HT1080 (cell line): ENCODE data around the gene FERMT3. TPM values are rescaled to one million over a fixed set of nuclear protein-coding genes. Genes with fewer than 3 reads are reported as not detected.
A peak's percentile ranks its signal among the peaks of the same experiment; 100 is the strongest.

Experiments
- DNase-seq: peaks from one replicate; pipeline ENCODE4 v3.0.0-alpha.2; 2015; ENCODE audit warnings: low read depth
- total RNA-seq: library from RNA; depleted of rRNA; stranded (reverse); fragments of >200 nt; shearing (Covaris generic); gene quantifications from 2 replicates; pipeline ENCODE4 v1.2.3, GENCODE V29; 2014

FERMT3 gene
- total RNA-seq, 1 experiment from 2014 or later, result 2.0 TPM

DNA sequence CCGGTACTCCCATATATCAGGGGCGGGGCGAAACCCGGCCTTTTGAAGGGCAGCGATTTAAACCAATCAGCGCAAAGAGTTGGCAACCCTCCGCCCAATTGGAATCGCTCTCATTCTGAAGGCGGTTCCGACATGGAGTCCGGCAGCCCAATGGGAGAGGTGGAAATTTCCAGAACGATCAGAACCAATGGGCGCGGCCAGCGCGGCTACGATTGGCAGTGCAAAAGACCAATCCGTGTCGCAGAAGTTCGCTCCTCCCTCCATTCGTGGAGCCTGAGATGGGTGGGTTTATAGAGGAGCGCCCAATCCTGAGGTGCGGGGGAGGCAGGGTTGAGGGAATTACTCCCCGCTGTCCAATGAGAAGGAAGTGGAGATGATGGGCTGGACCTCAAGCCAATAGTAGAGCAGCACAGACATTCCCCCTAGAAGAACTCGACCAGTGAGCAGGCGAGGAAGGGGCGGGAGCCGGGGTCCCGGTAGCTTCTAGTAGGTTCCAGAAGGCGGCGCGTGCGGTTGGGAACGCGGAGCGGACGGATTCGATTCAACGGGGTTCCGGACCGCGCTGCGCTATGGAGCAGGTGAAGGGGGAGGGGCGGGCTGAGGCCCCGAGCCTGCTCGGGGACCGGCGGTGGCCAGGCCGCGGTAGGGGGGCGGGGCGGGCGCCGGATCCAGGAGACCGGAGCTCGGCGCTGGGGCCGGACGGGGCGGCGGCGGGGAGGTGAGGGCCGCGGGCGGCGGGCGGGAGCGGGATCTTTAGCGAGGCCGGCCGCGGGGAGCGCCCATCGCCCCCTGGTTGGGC lies 20.6 kb upstream of the FERMT3 start, which contains the start of gene STIP1:
TSS of gene STIP1 (plus strand) at position 479 of the 799 bp plus-strand sequence. CDS start at position 570, 91 bp downstream.
- peak; percentile 100 for DNase-seq

DNA sequence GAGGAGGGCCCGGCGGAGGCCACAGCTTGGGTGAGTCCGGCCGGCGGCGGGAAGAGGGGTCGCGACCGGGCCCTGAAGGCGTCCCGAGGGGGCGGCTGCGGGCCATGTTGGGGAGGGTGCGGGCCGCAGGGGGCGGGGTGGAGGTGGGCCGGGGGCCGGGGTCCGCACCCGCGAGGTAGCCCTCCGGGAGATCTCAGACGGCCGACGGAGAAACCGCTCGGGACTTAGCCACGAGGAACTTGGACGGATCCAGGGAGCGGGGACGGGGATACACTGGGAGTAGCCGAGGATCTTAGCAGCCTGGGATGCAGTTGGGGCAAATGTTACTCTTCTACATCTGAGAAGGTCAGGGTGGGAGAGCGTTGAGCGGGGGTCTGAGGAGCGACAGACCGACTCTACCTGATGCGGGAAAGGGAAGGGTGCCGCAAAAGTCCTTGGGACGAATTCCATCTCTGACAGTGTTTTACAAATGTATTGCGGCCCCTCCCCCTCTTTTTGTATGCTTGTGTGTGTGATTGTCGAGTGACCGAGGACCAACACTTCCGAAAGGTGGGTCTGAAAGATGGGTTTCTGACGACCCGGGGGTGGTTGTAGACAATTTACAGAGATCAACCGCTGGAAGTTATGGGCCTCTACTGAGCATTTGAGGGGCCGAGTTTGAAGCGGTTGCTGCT lies 19.9 kb upstream of the FERMT3 start:
- DNase-seq, result no peak

DNA sequence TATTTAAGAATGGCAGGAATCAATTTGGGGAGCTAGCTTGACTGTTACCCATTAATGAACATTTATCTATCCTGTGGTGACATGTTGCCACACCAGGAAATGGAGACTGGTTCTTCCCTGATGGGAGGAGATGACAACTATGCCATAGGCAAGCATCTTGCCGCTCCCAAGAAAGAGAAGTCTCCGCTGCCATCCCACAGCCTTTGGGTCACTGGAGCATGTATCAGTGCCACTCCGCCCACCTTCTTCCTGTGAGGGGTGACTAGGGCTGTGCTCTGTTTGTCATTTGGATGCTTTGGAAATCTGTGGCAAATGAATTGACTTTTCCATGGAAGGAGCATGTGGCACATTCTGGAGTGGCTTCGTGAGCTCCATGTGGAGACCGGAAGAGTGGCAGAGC lies 14.1 kb upstream of the FERMT3 start:
- DNase-seq, result no peak

DNA sequence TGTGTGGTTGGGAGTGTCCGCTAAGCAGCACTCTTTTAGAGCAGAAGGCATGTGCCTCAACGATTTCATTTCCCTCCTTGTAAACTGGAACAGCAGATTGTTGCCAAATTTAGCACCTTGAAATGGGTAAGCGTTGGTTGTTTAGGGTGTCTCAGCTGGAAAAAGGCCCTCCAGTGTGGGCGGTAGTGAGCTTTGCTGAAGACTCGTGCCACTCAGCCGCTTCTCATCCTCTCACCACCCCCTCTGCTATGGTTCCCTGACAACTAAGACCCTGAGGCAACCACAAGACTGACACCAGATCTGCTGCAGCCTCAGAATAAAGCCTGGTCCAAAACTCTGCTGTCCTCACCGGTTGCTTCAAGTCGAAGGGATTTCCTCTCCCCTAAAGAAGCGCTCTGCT lies 9.9 kb upstream of the FERMT3 start:
- DNase-seq, result no peak

DNA sequence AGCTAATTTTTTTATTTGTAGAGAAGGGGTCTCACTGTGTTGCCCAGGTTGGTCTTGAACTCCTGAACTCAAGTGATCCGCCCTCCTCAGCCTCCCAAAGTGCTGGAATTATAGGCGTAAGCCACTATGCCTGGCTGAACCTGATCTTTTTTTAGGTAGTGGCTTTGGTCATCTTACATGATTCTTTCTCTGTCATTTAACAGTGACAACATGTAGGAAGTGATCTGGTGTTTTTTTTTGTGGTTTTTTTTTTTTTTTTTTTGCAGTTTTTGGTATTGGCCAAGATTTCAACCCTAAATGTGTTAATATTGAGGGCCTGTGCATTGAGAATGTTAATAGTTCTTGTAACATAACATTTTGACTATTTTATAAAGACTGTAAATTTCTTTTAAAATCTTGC lies 8.0 kb upstream of the FERMT3 start:
- no peak for DNase-seq

DNA sequence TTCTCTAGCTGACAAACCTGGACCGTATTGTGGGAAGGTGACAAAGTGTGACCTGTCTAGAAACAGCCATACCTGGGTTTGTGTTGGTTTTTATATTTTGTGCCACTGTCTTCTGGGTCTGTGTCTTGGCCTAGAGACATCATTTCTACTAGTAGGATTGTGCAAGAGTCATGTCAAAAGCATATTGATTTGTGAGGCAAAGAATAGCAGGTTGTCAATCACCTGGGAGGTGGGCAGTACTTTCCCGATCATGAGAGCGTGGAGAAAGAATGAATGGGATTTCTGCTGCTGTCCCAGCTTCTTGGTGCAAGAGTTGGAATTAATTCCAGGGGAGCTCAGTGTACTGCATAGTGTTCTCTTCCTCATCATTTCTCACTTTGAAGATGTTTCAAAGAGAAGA lies 5.0 kb upstream of the FERMT3 start:
- DNase-seq, result no peak

DNA sequence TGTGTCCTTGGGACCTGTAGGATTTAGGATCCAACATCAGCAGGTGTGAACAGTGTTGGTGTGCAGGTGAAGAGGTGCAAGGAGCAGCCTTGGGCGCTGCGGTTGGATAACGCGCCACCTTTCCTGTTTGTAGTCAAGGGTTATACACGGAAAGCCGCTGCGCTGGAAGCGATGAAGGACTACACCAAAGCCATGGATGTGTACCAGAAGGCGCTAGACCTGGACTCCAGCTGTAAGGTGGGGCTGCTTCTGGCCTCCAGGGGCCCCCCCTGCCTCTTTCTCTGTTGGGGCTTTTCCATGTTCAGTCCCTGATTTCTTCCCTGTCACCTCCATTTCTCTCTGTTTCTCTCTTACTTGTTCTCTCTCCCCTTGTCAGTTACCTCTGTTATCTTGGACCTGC lies 3.5 kb upstream of the FERMT3 start:
- no peak for DNase-seq

DNA sequence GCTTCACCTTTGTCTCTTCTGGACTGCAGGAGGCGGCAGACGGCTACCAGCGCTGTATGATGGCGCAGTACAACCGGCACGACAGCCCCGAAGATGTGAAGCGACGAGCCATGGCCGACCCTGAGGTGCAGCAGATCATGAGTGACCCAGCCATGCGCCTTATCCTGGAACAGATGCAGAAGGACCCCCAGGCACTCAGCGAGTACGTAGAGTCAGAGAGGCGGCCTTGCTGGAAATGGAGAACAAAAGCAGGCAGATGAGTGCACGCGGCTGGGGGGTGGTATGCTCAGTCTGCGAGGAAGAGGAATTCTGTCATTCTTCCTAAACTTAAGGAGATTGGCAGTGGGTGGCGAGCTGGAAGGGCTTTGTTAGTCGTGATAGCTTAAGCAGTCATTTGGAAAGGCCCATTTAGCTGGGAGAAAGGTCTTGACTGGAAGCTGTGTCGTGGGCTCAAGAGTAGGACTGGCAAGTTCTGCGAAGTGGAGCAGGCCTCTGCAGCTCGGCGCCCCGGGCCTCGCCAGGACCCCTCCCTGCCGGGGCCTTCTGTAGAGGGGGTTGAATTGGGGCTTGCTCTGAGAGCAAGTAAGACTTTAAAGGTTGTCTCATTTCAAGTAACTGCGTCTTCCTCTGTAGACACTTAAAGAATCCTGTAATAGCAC lies 3.0 kb upstream of the FERMT3 start:
- no peak for DNase-seq

DNA sequence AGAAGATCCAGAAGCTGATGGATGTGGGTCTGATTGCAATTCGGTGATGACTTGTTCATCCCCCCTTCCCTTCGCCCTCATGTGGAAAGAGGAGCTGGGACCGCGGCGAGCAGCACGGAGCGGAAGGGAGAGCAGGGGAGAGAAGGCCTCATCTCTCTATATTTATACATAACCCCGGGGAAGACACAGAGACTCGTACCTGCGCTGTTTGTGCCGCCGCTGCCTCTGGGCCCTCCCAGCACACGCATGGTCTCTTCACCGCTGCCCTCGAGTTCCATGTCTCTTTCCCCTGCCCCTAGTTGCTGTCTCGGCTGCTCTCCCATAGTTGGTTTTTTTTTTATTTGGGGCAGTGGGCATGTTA lies 2.5 kb upstream of the FERMT3 start:
- DNase-seq, result no peak

DNA sequence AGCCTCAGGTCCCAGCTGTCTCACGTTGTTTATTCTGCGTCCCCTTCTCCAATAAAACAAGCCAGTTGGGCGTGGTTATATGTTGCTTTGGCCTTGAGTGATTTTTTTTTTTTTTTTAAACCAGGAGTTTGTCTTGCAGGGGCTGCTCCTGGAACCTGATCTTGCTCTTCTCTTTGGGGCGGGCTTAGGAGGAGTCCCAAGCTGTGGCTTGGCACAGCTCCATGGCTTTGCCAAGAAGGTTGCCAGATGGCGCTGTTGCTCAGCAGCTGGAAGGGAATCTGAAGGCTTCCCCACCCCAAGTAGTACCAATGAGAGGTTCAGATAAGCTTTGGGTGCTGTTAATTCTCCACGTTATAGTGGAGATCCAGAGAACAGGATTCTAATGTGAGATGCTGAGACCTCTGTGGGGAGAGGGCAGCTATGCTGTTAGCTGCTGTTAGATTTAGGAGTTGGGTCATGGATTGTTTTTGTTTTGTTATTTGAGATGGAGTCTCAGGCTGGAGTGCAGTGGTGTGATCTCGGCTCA lies 2.0 kb upstream of the FERMT3 start:
- peak; percentile 93 for DNase-seq

DNA sequence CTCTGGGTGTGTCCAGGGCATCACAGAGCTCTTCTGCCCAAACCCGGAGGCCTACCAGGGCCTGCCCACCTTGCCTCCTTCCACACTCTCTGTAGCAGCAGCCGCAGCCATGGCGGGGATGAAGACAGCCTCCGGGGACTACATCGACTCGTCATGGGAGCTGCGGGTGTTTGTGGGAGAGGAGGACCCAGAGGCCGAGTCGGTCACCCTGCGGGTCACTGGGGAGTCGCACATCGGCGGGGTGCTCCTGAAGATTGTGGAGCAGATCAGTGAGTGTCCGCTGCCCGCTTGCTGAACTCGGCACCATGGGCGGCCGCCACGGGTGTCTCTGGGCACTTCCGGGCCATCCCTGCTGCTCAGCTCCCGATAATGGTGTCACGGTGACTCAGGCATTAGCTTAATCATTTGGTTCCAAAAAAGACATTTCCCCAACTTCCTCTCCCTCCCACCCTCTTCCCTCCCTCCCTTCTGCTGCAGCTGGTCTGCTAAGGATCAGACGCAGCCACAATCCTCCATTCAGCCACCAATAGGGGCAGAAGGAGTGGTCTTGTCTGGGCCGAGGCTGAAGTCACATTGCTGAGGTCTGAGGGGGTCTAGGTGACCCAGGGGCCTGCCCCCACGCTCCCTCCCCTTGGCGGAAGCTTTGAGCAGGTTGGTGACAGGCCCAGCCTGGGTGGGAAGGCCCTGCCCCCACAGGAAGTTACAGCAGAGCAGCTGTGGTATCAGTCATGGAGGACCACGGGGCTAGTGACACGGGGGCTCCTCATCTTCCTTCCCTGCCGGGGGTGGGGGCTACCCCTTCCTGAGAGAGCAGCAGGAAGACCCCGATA lies 950 bp downstream of the FERMT3 start:
- peak; percentile 72 for DNase-seq

DNA sequence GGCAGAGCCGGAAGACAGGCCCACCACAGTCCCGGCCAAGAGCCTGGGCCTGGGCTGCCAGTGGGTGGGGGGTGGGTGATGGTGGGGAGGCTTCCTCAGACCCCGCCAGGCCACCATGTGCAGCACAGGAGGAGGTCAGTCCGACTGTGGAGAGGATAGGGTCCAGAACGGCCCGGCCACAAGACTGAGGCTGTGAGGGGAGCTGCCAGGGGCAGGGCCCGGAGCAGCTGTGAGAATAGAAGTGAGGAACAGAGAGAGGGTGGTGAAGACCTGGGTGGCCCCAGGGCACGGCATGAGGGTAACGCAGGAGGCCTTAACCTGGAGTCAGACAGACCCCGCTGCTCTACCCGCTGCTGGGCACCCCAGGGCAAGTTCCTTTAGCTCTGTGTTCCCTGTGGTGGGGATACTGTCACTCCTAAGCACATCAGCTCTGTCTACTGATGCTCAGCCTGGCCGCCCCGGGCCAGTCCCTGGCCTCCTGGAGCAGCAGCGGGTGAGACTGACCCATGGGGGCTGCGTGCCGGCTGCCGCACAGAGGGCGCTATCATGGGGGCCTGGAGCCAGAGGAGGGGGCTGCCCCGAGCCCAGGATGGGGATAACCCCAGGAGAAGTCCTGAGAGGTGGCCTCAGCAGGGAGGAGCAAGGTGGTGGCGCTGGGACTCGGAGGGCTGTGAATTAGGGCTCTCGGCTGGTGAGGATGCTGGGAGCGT lies 1.7 kb downstream of the FERMT3 start:
- DNase-seq, result no peak

DNA sequence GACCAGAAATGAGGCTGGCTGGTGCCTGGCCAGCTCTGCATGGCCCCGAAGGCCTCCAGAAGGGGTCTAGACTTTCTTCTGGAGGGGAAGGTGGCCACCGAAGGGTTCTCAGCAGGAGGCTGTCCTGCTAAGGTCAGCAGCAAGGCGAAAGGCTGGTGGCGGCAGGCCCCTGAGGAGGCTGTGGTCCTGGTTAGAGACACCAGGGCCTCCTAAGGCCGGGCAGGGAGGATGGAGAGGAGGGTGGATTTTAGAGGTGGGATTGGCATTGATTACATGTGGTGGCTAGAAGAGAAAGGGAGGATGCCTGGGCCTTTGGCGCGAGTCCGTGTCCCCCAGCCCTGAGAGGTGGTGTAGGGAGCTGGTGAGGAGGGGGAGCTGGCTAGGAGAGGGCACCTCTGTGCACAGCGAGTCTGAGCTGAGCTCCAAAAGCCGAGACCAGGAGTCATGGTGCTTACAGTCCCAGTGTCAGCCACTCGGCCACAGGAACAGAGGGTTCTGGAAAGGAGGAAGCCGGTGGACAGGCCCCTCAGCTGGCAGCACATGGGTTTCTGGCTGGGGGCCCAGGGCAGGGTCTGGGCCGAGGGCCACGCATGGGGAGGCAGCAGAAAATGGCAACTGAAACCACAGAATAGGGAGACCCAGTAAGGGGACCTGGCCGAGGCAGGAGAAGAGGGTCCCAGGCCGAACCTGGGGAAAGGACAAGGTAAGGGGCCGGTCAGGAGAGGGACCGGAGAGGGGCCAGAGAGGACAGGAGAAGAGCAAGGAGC lies 2.5 kb downstream of the FERMT3 start:
- DNase-seq, result no peak

DNA sequence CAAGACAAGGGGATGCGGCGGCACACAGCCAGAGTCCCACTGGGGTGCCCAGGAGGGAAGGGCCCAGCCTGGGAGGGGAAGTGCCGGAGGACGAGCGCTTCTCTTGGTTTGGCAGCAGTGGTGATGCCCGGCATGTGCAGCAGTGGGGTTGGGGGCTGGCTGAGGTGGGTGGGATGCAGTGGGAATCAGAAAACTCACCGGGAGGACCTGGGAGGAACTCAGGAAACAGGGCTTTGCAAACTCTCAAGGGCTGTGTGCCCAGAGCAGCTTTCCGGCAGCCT lies 3.0 kb downstream of the FERMT3 start:
- DNase-seq, result no peak

DNA sequence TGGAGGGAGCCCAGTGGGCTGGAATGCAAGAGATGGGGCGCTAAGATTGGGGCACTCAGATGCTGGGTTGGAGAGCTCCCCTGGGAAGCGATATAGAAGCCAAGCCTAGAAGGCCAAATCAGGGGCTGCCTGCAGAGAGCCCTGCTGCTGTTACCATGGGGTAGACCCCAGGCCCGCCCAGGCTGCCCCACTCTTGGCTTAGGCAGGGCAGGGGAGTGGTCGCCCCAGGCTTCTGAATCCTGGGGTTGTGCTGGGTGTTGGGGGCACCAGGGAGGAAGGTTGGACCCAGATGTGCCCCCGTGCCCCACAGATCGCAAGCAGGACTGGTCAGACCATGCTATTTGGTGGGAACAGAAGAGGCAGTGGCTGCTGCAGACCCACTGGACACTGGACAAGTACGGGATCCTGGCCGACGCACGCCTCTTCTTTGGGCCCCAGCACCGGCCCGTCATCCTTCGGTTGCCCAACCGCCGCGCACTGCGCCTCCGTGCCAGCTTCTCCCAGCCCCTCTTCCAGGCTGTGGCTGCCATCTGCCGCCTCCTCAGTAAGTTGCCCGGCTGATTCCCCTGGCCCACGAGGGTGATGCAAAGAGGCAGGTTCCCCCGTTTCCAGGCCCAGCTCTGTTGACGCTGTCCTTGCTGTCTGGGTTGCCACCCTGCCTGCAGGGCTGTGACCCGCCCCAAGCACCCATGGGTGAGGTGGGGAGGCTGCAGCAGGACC lies 3.9 kb downstream of the FERMT3 start:
- DNase-seq, result no peak

DNA sequence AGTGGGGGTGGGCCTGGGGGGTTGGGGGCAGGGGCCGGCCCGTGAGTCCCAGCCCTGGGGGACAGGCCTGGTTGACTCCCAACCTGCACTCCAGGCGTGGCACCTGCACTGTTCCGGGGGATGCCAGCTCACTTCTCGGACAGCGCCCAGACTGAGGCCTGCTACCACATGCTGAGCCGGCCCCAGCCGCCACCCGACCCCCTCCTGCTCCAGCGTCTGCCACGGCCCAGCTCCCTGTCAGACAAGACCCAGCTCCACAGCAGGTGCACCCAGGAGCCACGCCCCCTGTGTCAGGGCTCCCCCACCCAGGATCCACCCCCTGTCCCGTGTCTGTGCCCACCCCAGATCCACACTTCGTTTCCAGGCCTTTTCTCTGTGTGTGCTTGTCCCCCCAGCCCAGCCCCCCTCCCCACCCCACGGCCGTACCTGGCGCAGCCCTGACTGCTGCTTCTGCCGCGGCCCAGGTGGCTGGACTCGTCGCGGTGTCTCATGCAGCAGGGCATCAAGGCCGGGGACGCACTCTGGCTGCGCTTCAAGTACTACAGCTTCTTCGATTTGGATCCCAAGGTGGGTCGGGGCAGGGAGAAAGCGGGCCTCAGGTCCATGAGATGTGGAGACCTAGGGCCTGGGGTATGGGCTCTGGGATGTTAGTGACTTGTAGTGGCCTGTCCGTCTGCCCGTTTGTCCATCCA lies 4.8 kb downstream of the FERMT3 start:
- no peak for DNase-seq

DNA sequence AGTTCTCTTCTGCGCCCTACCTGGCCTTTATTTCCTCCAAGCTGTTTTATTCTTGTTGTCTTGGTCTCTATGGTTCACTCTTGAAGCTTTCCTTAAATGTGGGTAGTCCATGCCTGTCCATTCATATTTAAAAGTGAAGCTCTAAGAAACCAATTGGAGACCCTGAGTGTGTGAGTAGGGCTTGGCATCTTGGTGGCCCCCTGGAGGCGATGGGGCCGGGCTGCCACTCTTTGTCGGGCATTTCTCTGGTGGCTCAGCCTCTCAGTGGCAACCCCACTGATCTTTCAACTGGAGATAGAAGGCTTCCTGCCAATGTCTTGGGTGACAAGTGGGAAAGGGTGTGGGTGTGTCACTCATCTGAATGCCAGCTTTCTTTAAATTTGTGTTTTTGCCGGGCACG lies 10.4 kb downstream of the FERMT3 start:
- no peak for DNase-seq

DNA sequence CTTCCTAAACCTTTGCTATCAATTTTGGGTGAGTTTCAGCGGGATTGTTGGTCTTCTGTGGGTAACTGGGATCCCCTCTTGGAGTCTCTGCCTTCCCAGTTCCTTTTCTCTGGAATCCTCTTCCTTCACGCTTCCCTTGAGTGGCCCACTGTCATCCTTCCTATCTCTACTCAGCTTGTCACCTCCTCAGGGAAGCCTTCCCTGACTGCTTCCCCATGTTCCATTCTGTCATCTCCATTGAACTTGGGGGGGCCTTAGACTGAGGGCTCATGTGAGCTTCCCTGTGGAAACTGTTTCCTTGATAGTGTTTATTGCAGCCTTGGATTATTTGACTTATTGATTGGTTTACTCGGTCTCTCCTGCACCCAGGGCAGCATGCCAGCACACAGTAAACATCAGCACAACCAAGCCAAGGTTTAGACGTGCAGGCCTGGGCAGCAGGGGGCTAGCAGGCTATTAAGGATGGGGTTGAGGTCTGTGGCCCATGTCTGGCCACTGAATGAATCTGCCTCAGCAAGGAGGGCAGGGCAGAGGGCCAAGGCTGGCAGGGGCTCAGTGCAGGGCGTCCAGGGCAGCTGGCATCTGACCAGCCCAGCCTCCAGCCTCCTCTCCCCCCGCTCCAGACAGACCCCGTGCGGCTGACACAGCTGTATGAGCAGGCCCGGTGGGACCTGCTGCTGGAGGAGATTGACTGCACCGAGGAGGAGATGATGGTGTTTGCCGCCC lies 12.3 kb downstream of the FERMT3 start:
- no peak for DNase-seq
